Panc1 (cell line): Measurements from ENCODE around the gene RITA1. TPM values are rescaled to one million over a fixed set of nuclear protein-coding genes. Genes with fewer than 3 reads are reported as not detected.

Experiments
- ATAC-seq: fragments of 200-7000 bp; cut with Tn5 transposase; 2 replicates; pipeline ENCODE4 v1.9.1; 2020; ENCODE audit warnings: mild to moderate bottlenecking, moderate library complexity
- BruUV-seq: library from RNA; stranded (reverse); fragments of 400-500 nt; replicated peaks from 2 replicates; lab custom pipeline; 2021; lab: Mats Ljungman, UMichigan
- CTCF ChIA-PET: fragments of 300-600 bp; sonication (Branson Sonifier 250); formaldehyde crosslinking; loops from one replicate; lab custom pipeline; 2022; ENCODE audit warnings: antibody characterized with exemption; lab: Charles Lee
- POLR2A ChIA-PET: fragments of 300-600 bp; sonication (Branson Sonifier 250); formaldehyde crosslinking; loops from one replicate; lab custom pipeline; 2022; ENCODE audit warnings: antibody characterized with exemption; lab: Charles Lee
- DNase-seq: peaks from one replicate; pipeline ENCODE4 v3.0.0-alpha.2; 2010; ENCODE audit warnings: low read depth, low spot score
- H3K27ac ChIP-seq: 2 replicates; pipeline ENCODE4 v1.5.1; 2011; ENCODE audit warnings: mild to moderate bottlenecking, low read length, inconsistent platforms
- H3K27me3 ChIP-seq: fragments of 200-500 bp; sonication (Bioruptor generic); 2 replicates; pipeline ENCODE4 v1.6.0; 2014; ENCODE audit warnings: low read length, inconsistent platforms; ENCODE audit not compliant: control insufficient read depth, insufficient read depth
- H3K36me3 ChIP-seq: fragments of 200-500 bp; sonication (Bioruptor generic); 2 replicates; pipeline ENCODE4 v1.5.1; 2014; ENCODE audit warnings: inconsistent platforms, mild to moderate bottlenecking, low read length, moderate library complexity; ENCODE audit not compliant: control insufficient read depth, insufficient read depth
- H3K4me1 ChIP-seq: 2 replicates; pipeline ENCODE4 v1.5.1; 2011; ENCODE audit warnings: inconsistent platforms, mild to moderate bottlenecking, low read length, moderate library complexity; ENCODE audit not compliant: control insufficient read depth, insufficient read depth
- H3K4me3 ChIP-seq, 2 experiments: 2 replicates each; pipeline ENCODE4 v1.5.1; 2011 to 2012; ENCODE audit warnings: low read depth in 2 of 2, low read length in 2 of 2, mild to moderate bottlenecking in 2 of 2, inconsistent platforms in 1 of 2, moderate library complexity in 1 of 2
- H3K9me3 ChIP-seq: fragments of 200-500 bp; sonication (Bioruptor generic); 2 replicates; pipeline ENCODE4 v1.5.1; 2014; ENCODE audit warnings: low read depth, mild to moderate bottlenecking, inconsistent platforms, low read length, moderate library complexity; ENCODE audit not compliant: control insufficient read depth, insufficient read depth
- CTCF ChIP-seq: fragments of 450-650 bp; IDR thresholded peaks from 2 replicates; pipeline ENCODE4 v1.5.1; 2017; ENCODE audit warnings: mild to moderate bottlenecking
- POLR2AphosphoS5 ChIP-seq: IDR thresholded peaks from 2 replicates; pipeline ENCODE4 v1.6.1; 2012; ENCODE audit warnings: mild to moderate bottlenecking, low read depth, low read length, moderate library complexity
- SIN3A ChIP-seq: IDR thresholded peaks from 2 replicates; pipeline ENCODE4 v1.6.1; 2012; ENCODE audit warnings: low read depth, mild to moderate bottlenecking, low read length, moderate library complexity, borderline replicate concordance; ENCODE audit not compliant: insufficient read depth
- TCF7L2 ChIP-seq: IDR thresholded peaks from 2 replicates; pipeline ENCODE4 v1.6.1; 2011; ENCODE audit warnings: mild to moderate bottlenecking, low read depth, low read length, inconsistent platforms
- in situ Hi-C: cut with HindIII; loops from 2 replicates; pipeline ENCODE4 v1.10.0; 2016; ENCODE audit warnings: low sequenced_read_pairs, low pct_unique_long_range_greater_than_20kb
- intact Hi-C: fragments of 100-400 bp; cut with micrococcal nuclease; formaldehyde crosslinking; loops from one replicate; pipeline ENCODE4 v1.10.0; 2022; ENCODE audit not compliant: unreplicated experiment
- total RNA-seq: library from RNA; stranded (reverse); gene quantifications from one replicate; pipeline ENCODE4 v1.2.1, GENCODE V29; 2021; ENCODE audit not compliant: unreplicated experiment
- TF ChIP-seq, protein P1 (sequence below), 2 experiments: IDR thresholded peaks; 2 replicates each; pipeline ENCODE4 v1.6.1; 2011 to 2012; ENCODE audit warnings: low read depth in 2 of 2, control low read depth in 1 of 2, low read length in 1 of 2, mild to moderate bottlenecking in 1 of 2, moderate library complexity in 1 of 2; ENCODE audit not compliant: insufficient read depth in 1 of 2

Gene RITA1
- total RNA-seq, 1 experiment from 2014 or later: 41.0 TPM

DNA sequence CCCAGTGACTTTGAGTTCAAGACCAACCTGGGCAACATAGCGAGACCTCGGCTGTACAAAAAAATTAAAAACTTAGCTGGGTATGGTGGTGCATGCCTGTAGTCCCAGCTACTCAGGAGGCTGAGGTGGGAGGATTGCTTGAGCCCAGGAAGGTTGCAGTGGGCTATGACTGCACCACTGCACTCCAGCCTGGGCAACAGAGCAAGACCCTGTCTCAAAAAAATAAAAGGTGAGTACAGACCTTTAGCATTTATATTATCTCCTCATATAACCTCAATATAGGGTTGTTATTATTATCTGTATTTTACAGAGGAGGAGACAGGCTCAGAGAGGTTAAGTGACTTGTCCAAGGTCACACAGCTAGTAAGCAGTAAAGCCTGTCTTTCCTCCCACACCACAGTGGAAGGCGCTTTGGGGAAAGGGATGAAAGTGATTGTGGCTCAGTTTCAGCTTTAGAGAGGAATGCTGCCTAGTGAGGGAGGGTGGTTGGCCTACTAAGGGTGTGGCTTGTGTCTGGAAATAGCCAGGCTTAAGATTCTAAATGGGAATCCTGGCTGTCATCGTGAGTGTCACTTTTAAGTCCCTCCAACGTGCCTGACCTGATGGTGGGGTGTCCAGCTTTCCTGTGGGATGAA is 43.0 kb downstream of the RITA1 start:
- no peak for ATAC-seq
- H3K4me3 ChIP-seq: no peak overlapping the region
- intact Hi-C loops (no loop called here), in situ Hi-C loops (no loop called here)
- CTCF ChIA-PET: no interaction called here
- TF ChIP-seq CTCF (no peak), TCF7L2 (no peak), SIN3A (no peak), POLR2AphosphoS5 (no peak)
- TF ChIP-seq, protein P1, sequence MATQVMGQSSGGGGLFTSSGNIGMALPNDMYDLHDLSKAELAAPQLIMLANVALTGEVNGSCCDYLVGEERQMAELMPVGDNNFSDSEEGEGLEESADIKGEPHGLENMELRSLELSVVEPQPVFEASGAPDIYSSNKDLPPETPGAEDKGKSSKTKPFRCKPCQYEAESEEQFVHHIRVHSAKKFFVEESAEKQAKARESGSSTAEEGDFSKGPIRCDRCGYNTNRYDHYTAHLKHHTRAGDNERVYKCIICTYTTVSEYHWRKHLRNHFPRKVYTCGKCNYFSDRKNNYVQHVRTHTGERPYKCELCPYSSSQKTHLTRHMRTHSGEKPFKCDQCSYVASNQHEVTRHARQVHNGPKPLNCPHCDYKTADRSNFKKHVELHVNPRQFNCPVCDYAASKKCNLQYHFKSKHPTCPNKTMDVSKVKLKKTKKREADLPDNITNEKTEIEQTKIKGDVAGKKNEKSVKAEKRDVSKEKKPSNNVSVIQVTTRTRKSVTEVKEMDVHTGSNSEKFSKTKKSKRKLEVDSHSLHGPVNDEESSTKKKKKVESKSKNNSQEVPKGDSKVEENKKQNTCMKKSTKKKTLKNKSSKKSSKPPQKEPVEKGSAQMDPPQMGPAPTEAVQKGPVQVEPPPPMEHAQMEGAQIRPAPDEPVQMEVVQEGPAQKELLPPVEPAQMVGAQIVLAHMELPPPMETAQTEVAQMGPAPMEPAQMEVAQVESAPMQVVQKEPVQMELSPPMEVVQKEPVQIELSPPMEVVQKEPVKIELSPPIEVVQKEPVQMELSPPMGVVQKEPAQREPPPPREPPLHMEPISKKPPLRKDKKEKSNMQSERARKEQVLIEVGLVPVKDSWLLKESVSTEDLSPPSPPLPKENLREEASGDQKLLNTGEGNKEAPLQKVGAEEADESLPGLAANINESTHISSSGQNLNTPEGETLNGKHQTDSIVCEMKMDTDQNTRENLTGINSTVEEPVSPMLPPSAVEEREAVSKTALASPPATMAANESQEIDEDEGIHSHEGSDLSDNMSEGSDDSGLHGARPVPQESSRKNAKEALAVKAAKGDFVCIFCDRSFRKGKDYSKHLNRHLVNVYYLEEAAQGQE (IDR thresholded peaks at IDR 0.05; ENCODE audit: insufficient read depth in 1 of 2, low read depth in 2 of 2, low read length in 1 of 2): no peak
- H3K27ac ChIP-seq: no peak overlapping the region
- no peaks in the 10 kb centered on the region for H3K36me3 ChIP-seq
- H3K27me3 ChIP-seq: no peaks in the 10 kb centered on the region
- POLR2A ChIA-PET: no interaction called here
- H3K9me3 ChIP-seq: no peaks in the 10 kb centered on the region
- no peak for DNase-seq
- BruUV-seq: no TSS peak
- H3K4me1 ChIP-seq: peaks cover 4% of the 10 kb centered on the region; the same call in 1 of the 2 replicates

GRCh38 chr12:113230315-113231234 is 45.1 kb downstream of the RITA1 start:
- in situ Hi-C loops: no loop called here
- no peak for DNase-seq
- CTCF ChIA-PET: interaction anchor here (0.5 kb wide), 1 partner anchor 829 kb away, joined by 3 read pairs; no protein-coding TSS in a partner anchor
- POLR2A ChIA-PET: interaction anchor here (0.6 kb wide), 1 partner anchor 11 kb away, joined by 6 read pairs; no protein-coding TSS in a partner anchor
- Histone ChIP-seq H3K27ac (no peak overlapping the region), H3K36me3 (no peaks in the 10 kb centered on the region; the same call in 1 of the 2 replicates), H3K4me1 (0 out of 2 replicates have a peak, but pooled peaks cover 5% of the 10 kb centered on the region), H3K27me3 (no peaks in the 10 kb centered on the region), H3K9me3 (no peaks in the 10 kb centered on the region), H3K4me3 (no peak overlapping the region)
- BruUV-seq: no TSS peak
- no peak for TF ChIP-seq SIN3A
- no peak for TF ChIP-seq CTCF
- no peak for TF ChIP-seq TCF7L2
- no peak for TF ChIP-seq POLR2AphosphoS5
- TF ChIP-seq, protein P1 (IDR thresholded peaks at IDR 0.05; ENCODE audit: insufficient read depth in 1 of 2, low read depth in 2 of 2, low read length in 1 of 2): no peak
- ATAC-seq: no peak
- intact Hi-C loops: no loop called here
